Psoas muscle (tissue), 8 donors: ENCODE results near the gene C20orf144. TPM values are rescaled to one million over a fixed set of nuclear protein-coding genes. Genes with fewer than 3 reads are reported as not detected.

Experiments used
- ATAC-seq, 4 donors: fragments of 200-7000 bp; cut with Tn5 transposase; one replicate each; pipeline ENCODE4 v1.9.1; 2020; ENCODE audit warnings: moderate library complexity in 3 of 4, mild to moderate bottlenecking in 2 of 4
- DNase-seq, 2 donors: peaks; one replicate each; pipeline ENCODE4 v3.0.0-alpha.2; 2020
- H3K27ac ChIP-seq: fragments of 200-600 bp; one replicate; pipeline ENCODE4 v1.8.0; 2022
- H3K27me3 ChIP-seq, 3 donors: fragments of 200-600 bp in 1 of 3; one replicate each; pipeline versions ENCODE4 v1.6.1 to v1.8.0; 2013 to 2022; ENCODE audit warnings: low read length in 2 of 3, mild to moderate bottlenecking in 2 of 3, moderate library complexity in 1 of 3; ENCODE audit not compliant: insufficient read depth in 3 of 3
- H3K36me3 ChIP-seq, 2 donors: fragments of 200-600 bp in 1 of 2; one replicate each; pipeline versions ENCODE4 v1.6.1 to v1.8.0; 2013 to 2022; ENCODE audit warnings: low read depth in 1 of 2, mild to moderate bottlenecking in 1 of 2, moderate library complexity in 1 of 2; ENCODE audit not compliant: insufficient read depth in 1 of 2
- H3K4me1 ChIP-seq: fragments of 200-600 bp; one replicate; pipeline ENCODE4 v1.8.0; 2022
- H3K4me3 ChIP-seq: fragments of 200-600 bp; one replicate; pipeline ENCODE4 v1.8.0; 2022; ENCODE audit warnings: mild to moderate bottlenecking
- H3K9me3 ChIP-seq: fragments of 200-600 bp; one replicate; pipeline ENCODE4 v1.8.0; 2022
- whole genome bisulfite sequencing, 3 donors: extraction: QIAGEN DNeasy Blood & Tissue Kit; methylation state at CpG; one replicate each; pipeline versions ENCODE4 v1.1.6 to v1.1.7; 2013; 5-methylcytosine and 5-hydroxymethylcytosine counted together
- intact Hi-C, 2 donors: fragments of 100-400 bp; cut with DNase I; formaldehyde crosslinking; loops; one replicate each; pipeline versions ENCODE4 v1.11.0 to v1.14.2; 2022
- polyA plus RNA-seq, 3 donors: library from polyadenylated mRNA; stranded (reverse); fragments of 200-250 nt; gene quantifications; one replicate each; pipeline ENCODE4 v1.2.3, GENCODE V29; 2013
- total RNA-seq, 4 donors: library from RNA; stranded (reverse); fragmentation: NEBNext Ultra II Directional in 2 of 4; extraction: Animal tissue kit (Norgen Biotek cat#: 25700) in 2 of 4; gene quantifications; one replicate each; pipeline versions ENCODE4 v1.2.1 to v1.2.4, GENCODE V29; 2021 to 2023
- TF ChIP-seq, protein P1 (sequence below): fragments of 200-600 bp; IDR thresholded peaks from one replicate; pipeline ENCODE4 v1.8.0; 2022; ENCODE audit warnings: antibody characterized with exemption
- donor health status: healthy with polysubstance abuse.
- donor health status: DM: no; HTN: no; CAD: no; lungs with moderate emphysema.
- donor health status: Bipolar disorder and iron deficiency.
- donor health status: healthy.
- donor health status: DM: yes; HTN: yes; CAD: no.
- donor health status: DM: no; HTN: no; CAD: no.
- donor health status: DM: no; HTN: no; CAD: no.
- donor health status: DM: yes; HTN: yes; CAD: no.

C20orf144 gene
- total and polyA plus RNA-seq, 7 donors, result 0.05 to 0.08 TPM; not detected in 5

DNA sequence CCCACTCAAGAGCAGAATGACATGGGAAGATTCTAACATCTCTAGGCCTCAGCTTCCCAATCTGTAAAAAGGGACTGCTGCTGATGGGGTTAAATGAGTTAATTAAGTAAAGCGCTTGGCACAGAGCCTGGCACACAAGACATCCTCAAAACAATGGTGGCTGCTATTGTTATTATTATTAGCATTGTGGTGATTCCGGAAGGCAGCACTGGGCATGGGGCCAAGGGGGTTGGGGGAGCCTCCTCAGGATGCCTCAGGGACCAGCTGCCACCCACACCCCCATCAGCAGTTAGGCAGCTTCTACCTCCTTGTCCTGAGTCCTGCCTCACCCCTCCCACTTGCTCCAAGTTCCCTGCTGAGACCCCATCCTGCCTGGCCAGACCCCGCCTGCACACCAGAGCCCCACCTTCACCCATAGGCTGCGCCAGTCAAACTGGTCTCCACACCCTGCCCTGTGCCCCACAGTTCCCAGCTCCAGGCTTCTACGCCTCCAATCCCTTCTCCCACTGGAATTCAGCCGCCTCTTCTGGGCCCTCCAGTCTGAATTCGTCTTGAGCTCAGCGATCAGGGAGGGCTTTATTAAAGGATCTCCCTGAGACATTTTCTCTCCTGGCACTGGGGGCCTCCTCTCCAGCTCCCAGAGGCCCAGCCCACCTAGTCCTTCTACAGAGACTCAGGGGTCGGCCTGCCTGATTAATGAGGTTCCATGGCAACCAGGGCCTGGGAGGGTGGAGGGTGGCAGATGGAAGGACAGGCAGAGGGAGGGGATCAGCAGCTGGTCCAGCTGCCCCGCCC lies 22.6 kb downstream of the C20orf144 start:
- Histone ChIP-seq H3K27ac (no peak overlapping the region), H3K4me3 (no peak overlapping the region), H3K4me1 (peaks cover 4% of the 10 kb centered on the region), H3K9me3 (no peaks in the 10 kb centered on the region), H3K27me3 (no peaks in the 10 kb centered on the region), H3K36me3 (no peaks in the 10 kb centered on the region)
- ATAC-seq (no peak), DNase-seq (no peak)
- TF ChIP-seq, protein P1, sequence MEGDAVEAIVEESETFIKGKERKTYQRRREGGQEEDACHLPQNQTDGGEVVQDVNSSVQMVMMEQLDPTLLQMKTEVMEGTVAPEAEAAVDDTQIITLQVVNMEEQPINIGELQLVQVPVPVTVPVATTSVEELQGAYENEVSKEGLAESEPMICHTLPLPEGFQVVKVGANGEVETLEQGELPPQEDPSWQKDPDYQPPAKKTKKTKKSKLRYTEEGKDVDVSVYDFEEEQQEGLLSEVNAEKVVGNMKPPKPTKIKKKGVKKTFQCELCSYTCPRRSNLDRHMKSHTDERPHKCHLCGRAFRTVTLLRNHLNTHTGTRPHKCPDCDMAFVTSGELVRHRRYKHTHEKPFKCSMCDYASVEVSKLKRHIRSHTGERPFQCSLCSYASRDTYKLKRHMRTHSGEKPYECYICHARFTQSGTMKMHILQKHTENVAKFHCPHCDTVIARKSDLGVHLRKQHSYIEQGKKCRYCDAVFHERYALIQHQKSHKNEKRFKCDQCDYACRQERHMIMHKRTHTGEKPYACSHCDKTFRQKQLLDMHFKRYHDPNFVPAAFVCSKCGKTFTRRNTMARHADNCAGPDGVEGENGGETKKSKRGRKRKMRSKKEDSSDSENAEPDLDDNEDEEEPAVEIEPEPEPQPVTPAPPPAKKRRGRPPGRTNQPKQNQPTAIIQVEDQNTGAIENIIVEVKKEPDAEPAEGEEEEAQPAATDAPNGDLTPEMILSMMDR, result no peak
- intact Hi-C loops, result no loop called here
- 41 to 45% (median 43%) methylated on average over 10 of the region's 10 CpGs for WGBS, 3 donors

DNA sequence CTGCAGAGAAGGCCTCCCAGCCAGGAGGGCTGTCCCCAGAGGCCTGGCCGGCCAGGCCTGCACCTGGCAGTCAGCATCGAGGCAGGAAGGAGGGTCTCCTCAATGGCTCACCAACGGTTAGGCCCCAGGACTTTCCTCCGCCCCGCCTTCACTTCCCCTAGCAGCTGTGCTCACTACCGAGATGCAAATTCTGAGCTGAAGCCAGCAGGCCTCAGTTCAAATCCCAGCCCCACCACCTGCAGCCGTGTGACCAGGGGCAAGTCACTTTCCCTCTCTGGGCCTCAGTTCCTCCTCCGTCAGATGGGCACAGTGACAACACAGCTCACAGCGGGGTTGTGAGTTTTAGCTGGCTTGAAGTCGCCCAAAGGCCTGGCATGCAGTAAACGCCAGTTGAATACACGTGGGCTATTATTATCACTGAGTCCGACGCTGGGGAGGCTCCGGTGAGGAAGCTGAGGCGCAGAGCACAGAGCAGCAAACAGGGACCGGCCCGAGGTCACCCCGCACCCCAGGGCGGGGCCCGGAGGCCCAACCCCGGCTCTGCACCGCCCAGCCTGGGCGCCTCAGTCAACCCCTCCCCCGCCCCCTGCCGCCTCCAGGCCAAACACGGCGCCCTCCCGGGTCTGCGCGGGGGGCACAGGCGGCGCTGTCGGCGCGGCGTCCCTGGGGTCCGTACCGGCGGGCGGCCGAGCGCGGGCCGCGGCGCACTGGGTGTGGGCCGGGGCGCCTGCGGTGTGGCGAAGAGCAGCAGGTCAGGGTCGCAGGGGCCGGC lies 23.4 kb downstream of the C20orf144 start:
- intact Hi-C loops, result no loop called here
- DNase-seq (no peak), ATAC-seq (no peak)
- Histone ChIP-seq H3K4me1 (peaks cover 4% of the 10 kb centered on the region), H3K9me3 (no peaks in the 10 kb centered on the region), H3K4me3 (peak overlapping the region; percentile 53), H3K27me3 (no peaks in the 10 kb centered on the region), H3K27ac (no peak overlapping the region), H3K36me3 (no peaks in the 10 kb centered on the region)
- TF ChIP-seq, protein P1, result no peak
- WGBS, 3 donors, result 1 to 4% (median 1%) methylated on average over 28 to 53 of the region's 53 CpGs

DNA sequence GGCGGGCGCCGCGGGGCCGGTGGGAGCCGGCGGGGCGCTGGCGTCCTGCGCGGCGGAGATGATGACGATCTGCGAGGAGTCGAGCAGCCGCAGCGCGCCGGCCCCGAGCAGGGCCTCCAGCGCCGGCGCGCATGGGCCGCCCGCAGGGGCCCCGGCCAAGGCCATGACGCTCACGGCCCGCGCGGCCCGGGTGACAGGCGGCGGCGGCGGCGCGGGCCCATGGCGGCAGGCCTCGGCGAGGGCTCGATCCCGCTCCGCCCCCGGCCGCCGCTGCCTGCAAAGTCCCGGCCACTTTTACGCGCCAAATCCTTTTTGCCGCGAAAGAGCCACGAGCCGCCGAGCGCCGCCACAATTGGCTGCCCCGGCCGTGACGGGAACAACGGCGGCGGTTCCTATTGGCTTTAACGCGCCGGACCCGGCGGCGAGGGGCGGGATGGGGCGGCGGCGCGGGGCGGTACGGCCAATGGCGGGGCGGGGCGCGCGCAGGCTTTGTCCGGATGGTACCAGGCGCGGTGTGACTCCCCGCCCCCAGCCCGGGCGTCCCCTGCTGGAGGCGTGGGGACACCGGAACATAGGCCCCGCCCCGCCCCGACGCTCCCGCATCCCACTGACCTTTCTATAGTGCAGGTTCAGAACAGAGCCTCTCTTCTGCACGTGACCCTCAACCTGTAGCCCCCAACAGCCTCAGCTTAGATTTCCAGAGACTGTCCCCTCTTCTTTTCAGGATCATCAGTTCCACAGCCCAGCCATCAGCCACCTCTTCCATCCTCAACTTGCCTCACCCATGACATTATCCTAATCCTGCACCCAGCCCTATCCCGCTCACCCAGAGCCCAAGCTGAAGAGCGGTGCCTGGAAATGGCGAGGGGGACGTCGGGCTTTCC lies 24.2 kb downstream of the C20orf144 start, which contains the start of gene E2F1:
E2F1 (minus strand) TSS at position 286 of the 884 bp plus-strand sequence; CDS start at position 165, 121 bp downstream.
- WGBS, 3 donors, result 1 to 2% (median 2%) methylated on average over 65 to 100 of the region's 101 CpGs
- ATAC-seq (peak; percentile 100), DNase-seq (peak; percentile 97 to 98)
- TF ChIP-seq, protein P1, result peak; percentile 37
- Histone ChIP-seq H3K4me1 (peaks cover 4% of the 10 kb centered on the region), H3K36me3 (no peaks in the 10 kb centered on the region), H3K9me3 (no peaks in the 10 kb centered on the region), H3K27ac (peak within 1 kb of the TSS; percentile 30), H3K27me3 (no peaks in the 10 kb centered on the region), H3K4me3 (peak within 1 kb of the TSS; percentile 53)
- intact Hi-C loops, result no loop called here

DNA sequence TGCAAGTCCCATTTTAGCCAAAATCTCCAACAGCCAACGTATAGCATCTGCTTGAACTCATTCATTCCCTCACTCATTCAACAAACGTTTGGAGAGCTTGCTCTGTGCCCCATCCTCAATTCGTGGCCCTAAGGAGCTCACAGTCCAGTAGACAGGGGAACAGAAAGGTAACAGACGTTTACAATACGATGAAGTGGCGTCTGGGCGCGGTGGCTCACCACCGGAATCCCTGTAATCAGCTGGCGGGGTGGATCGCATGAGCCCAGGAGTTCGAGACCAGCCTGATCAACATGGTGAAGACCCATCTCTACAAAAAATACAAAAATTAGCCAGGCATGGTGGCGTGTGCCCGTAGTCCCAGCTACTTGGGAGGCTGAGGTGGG lies 24.8 kb downstream of the C20orf144 start:
- WGBS, 3 donors, result 78 to 81% (median 79%) methylated on average over 14 of the region's 14 CpGs
- peaks cover 4% of the 10 kb centered on the region for H3K4me1 ChIP-seq
- H3K36me3 ChIP-seq, result no peaks in the 10 kb centered on the region
- intact Hi-C loops, result no loop called here
- no peaks in the 10 kb centered on the region for H3K27me3 ChIP-seq
- H3K9me3 ChIP-seq, result no peaks in the 10 kb centered on the region
- TF ChIP-seq, protein P1, result no peak
- peak overlapping the region; percentile 53 for H3K4me3 ChIP-seq
- DNase-seq (no peak), ATAC-seq (no peak)
- H3K27ac ChIP-seq, result peak overlapping the region; percentile 30
